IMR-90 (cell line): Measurements from ENCODE around the gene FITM1. TPM values are rescaled to one million over a fixed set of nuclear protein-coding genes. Genes with fewer than 3 reads are reported as not detected.

Experiments used
- ATAC-seq: fragments of 200-7000 bp; cut with Tn5 transposase; 2 replicates; pipeline ENCODE4 v1.9.1; 2020; ENCODE audit warnings: low read depth, mild to moderate bottlenecking, moderate library complexity
- BruUV-seq: library from RNA; stranded (reverse); fragments of 400-500 nt; replicated peaks from 2 replicates; lab custom pipeline; 2021; lab: Mats Ljungman, UMichigan
- CTCF ChIA-PET: fragments of 300-600 bp; formaldehyde crosslinking; extraction: SDS; loops from one replicate; lab custom pipeline; 2021; ENCODE audit warnings: antibody characterized with exemption; lab: Yijun Ruan, JAX
- POLR2A ChIA-PET: fragments of 300-600 bp; sonication (Branson Sonifier 250); formaldehyde crosslinking; loops from one replicate; lab custom pipeline; 2022; ENCODE audit warnings: antibody characterized with exemption; ENCODE audit not compliant: unreplicated experiment; lab: Charles Lee
- DNase-seq: peaks from one replicate; pipeline ENCODE4 v3.0.0; 2013
- H2AFZ ChIP-seq: replicated peaks from 2 replicates; pipeline ENCODE3; 2013; ENCODE audit warnings: low read length, mild to moderate bottlenecking; ENCODE audit not compliant: poor library complexity
- H2AK5ac ChIP-seq: 2 replicates; pipeline ENCODE4 v1.6.1; 2013; ENCODE audit warnings: low read depth, low read length, inconsistent platforms
- H2AK9ac ChIP-seq: replicated peaks from 2 replicates; pipeline ENCODE3; 2013; ENCODE audit warnings: mild to moderate bottlenecking, low read depth, low read length, moderate library complexity; ENCODE audit not compliant: poor library complexity
- H2BK120ac ChIP-seq: 2 replicates; pipeline ENCODE4 v1.6.1; 2013; ENCODE audit warnings: low read depth, low read length, inconsistent platforms
- H2BK15ac ChIP-seq: 3 replicates; pipeline ENCODE4 v1.6.1; 2013; ENCODE audit warnings: low read depth, low read length, inconsistent platforms
- H2BK20ac ChIP-seq: 2 replicates; pipeline ENCODE4 v1.6.1; 2013; ENCODE audit warnings: low read depth, mild to moderate bottlenecking, inconsistent platforms, low read length, moderate library complexity
- H2BK5ac ChIP-seq: 2 replicates; pipeline ENCODE4 v1.6.1; 2013; ENCODE audit warnings: mild to moderate bottlenecking, low read depth, low read length, inconsistent platforms; ENCODE audit not compliant: poor library complexity, severe bottlenecking
- H3K14ac ChIP-seq: replicated peaks from 2 replicates; pipeline ENCODE4 v1.6.1; 2013; ENCODE audit warnings: low read depth, low read length, inconsistent platforms
- H3K18ac ChIP-seq: 2 replicates; pipeline ENCODE4 v1.6.1; 2013; ENCODE audit warnings: low read depth, low read length, control low read depth
- H3K23ac ChIP-seq: 2 replicates; pipeline ENCODE4 v1.6.1; 2013; ENCODE audit warnings: low read depth, low read length, inconsistent platforms
- H3K27ac ChIP-seq: 2 replicates; pipeline ENCODE4 v1.5.1; 2013; ENCODE audit warnings: mild to moderate bottlenecking, control low read depth, low read length; ENCODE audit not compliant: insufficient read depth
- H3K27me3 ChIP-seq: 2 replicates; pipeline ENCODE4 v1.6.1; 2013; ENCODE audit warnings: low read length; ENCODE audit not compliant: control insufficient read depth, insufficient read depth
- H3K36me3 ChIP-seq: 2 replicates; pipeline ENCODE4 v1.6.1; 2013; ENCODE audit warnings: low read length, mixed read lengths; ENCODE audit not compliant: control insufficient read depth, insufficient read depth
- H3K4ac ChIP-seq: 2 replicates; pipeline ENCODE4 v1.6.1; 2013; ENCODE audit warnings: low read depth, low read length, inconsistent platforms
- H3K4me1 ChIP-seq: 2 replicates; pipeline ENCODE4 v1.6.1; 2013; ENCODE audit warnings: low read length, mixed read lengths; ENCODE audit not compliant: control insufficient read depth, insufficient read depth
- H3K4me2 ChIP-seq: 2 replicates; pipeline ENCODE4 v1.6.1; 2013; ENCODE audit warnings: low read depth, mild to moderate bottlenecking, control low read depth, low read length, moderate library complexity
- H3K4me3 ChIP-seq: 2 replicates; pipeline ENCODE4 v1.5.1; 2013; ENCODE audit warnings: low read depth, mild to moderate bottlenecking, control low read depth, low read length, moderate library complexity; ENCODE audit not compliant: insufficient read depth
- H3K56ac ChIP-seq: 2 replicates; pipeline ENCODE4 v1.6.1; 2013; ENCODE audit warnings: low read length, inconsistent platforms; ENCODE audit not compliant: insufficient read depth; ENCODE audit errors: extremely low read depth
- H3K79me1 ChIP-seq, 2 experiments: 2 replicates each; pipeline ENCODE4 v1.6.1; 2013; ENCODE audit warnings: low read length in 2 of 2, inconsistent platforms in 1 of 2, low read depth in 1 of 2
- H3K9ac ChIP-seq: 2 replicates; pipeline ENCODE4 v1.6.1; 2013; ENCODE audit warnings: low read depth, low read length, control low read depth
- H3K9me1 ChIP-seq: 2 replicates; pipeline ENCODE4 v1.6.1; 2013; ENCODE audit warnings: low read length, inconsistent platforms; ENCODE audit not compliant: insufficient read depth
- H3K9me3 ChIP-seq: 2 replicates; pipeline ENCODE4 v1.6.1; 2013; ENCODE audit warnings: low read length; ENCODE audit not compliant: control insufficient read depth, insufficient read depth
- H4K20me1 ChIP-seq: 2 replicates; pipeline ENCODE4 v1.6.1; 2013; ENCODE audit warnings: low read length, inconsistent platforms; ENCODE audit not compliant: insufficient read depth
- H4K5ac ChIP-seq: 2 replicates; pipeline ENCODE4 v1.6.1; 2013; ENCODE audit warnings: mild to moderate bottlenecking, low read depth, low read length, control low read depth
- H4K8ac ChIP-seq, 2 experiments: 2 replicates each; pipeline ENCODE4 v1.6.1; 2013; ENCODE audit warnings: low read depth in 2 of 2, low read length in 2 of 2, control low read depth in 1 of 2, inconsistent platforms in 1 of 2
- H4K91ac ChIP-seq: 2 replicates; pipeline ENCODE4 v1.6.1; 2013; ENCODE audit warnings: low read depth, low read length, inconsistent platforms; ENCODE audit not compliant: insufficient read depth
- CEBPB ChIP-seq: IDR thresholded peaks from 2 replicates; pipeline ENCODE4 v1.6.1; 2012; ENCODE audit warnings: low read depth, low read length, improper control_type of control experiment
- CHD1 ChIP-seq: IDR thresholded peaks from 2 replicates; pipeline ENCODE4 v1.6.1; 2012; ENCODE audit warnings: low read depth, low read length, improper control_type of control experiment
- FOS ChIP-seq: fragments of 150-350 bp; IDR thresholded peaks from 2 replicates; pipeline ENCODE4 v1.6.1; 2016; ENCODE audit warnings: low read depth, low read length
- MAZ ChIP-seq: IDR thresholded peaks from 2 replicates; pipeline ENCODE4 v1.6.1; 2012; ENCODE audit warnings: low read depth, mild to moderate bottlenecking, low read length, improper control_type of control experiment, moderate library complexity, borderline replicate concordance
- RCOR1 ChIP-seq: IDR thresholded peaks from 2 replicates; pipeline ENCODE4 v1.6.1; 2012; ENCODE audit warnings: mild to moderate bottlenecking, low read length, improper control_type of control experiment; ENCODE audit not compliant: insufficient replicate concordance
- SMC3 ChIP-seq: fragments of 150-350 bp; IDR thresholded peaks from 2 replicates; pipeline ENCODE4 v1.6.1; 2016; ENCODE audit warnings: low read depth, mild to moderate bottlenecking, antibody characterized with exemption, low read length, moderate library complexity
- WGBS, 2 experiments: methylation state at CpG; one replicate each; pipeline versions ENCODE4 v1.1.5 to v1.1.7; 2013; ENCODE audit warnings: missing lambda C conversion rate in 2 of 2; ENCODE audit not compliant: insufficient read length in 1 of 2; ENCODE audit errors: extremely low coverage in 2 of 2; 5-methylcytosine and 5-hydroxymethylcytosine counted together
- dilution Hi-C: fragments of 300-500 bp; cut with HindIII; formaldehyde crosslinking; loops from one replicate; pipeline ENCODE4 v1.14.3; 2018; ENCODE audit warnings: low sequenced_read_pairs; ENCODE audit not compliant: unreplicated experiment
- in situ Hi-C: fragments of 300-500 bp; cut with MboI; formaldehyde crosslinking; loops from 3 replicates; pipeline ENCODE4 v1.14.3; 2019; ENCODE audit warnings: low sequenced_read_pairs, inconsistent platforms, mixed read lengths
- intact Hi-C: fragments of 100-400 bp; cut with micrococcal nuclease; formaldehyde crosslinking; loops from 2 replicates; pipeline ENCODE4 v1.10.0; 2022
- polyA plus RNA-seq, 3 experiments: library from polyadenylated mRNA; depleted of rRNA; stranded (reverse); fragments of >200 nt; gene quantifications; 2 replicates each; pipeline ENCODE4 v1.2.3, GENCODE V29; 2012; ENCODE audit warnings: low replicate concordance in 1 of 3
- total RNA-seq: library from RNA; depleted of rRNA; stranded (reverse); fragments of >200 nt; gene quantifications from 2 replicates; pipeline ENCODE4 v1.2.3, GENCODE V29; 2012
- TF ChIP-seq, protein P1 (sequence below): fragments of 150-350 bp; IDR thresholded peaks from 2 replicates; pipeline ENCODE4 v1.6.1; 2017; ENCODE audit warnings: mild to moderate bottlenecking, antibody characterized with exemption, low read length, low read depth
- TF ChIP-seq, protein P2 (sequence below): fragments of 150-350 bp; IDR thresholded peaks from 2 replicates; pipeline ENCODE4 v1.6.1; 2016; ENCODE audit warnings: low read depth, mild to moderate bottlenecking, low read length, moderate library complexity, borderline replicate concordance

FITM1 gene
- total and polyA plus RNA-seq, 2 of the 4 experiments (the other 2 are of a cell fraction): not detected

DNA sequence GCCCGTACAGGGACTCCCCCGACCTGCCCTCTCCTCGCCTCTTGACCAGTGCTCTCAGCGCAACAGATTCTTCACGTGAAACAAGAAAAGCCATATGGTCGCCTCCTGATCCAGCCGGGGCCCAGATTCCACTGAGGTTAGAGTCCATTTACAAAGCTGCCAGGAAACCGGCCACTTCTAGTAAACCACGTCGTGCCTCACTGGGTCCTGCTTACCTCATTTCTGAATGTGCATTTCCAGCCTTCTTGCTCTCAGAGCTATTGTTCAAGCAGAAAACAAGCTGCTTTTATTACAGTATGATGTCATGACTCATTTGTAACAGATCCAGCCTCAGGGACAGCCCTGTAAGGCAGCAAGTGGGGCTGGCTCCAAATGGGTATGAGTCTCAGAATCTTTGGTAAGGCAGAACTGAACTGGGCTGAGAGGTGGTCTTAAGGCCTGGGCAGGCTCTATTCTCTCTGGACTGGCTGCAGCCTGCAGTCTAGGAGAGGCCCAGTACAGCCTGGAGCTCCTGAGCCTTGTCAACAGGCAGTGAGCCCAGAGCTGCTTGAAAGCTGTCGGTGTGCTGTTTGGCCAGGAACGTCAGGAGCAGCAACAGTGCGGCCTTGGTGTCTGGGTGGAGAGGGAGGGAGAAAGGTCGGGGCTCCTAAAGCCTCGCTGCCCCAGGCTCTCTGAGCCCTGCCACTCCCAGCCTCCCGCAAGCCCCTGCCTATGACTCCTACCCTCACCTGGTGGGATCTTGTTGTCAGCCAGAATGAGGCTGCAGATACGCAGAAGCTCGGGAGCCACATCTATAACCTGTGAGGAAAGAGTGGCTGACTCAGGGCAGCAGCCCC, 49.7 kb downstream of the FITM1 start (continued):
- TF ChIP-seq, protein P1, sequence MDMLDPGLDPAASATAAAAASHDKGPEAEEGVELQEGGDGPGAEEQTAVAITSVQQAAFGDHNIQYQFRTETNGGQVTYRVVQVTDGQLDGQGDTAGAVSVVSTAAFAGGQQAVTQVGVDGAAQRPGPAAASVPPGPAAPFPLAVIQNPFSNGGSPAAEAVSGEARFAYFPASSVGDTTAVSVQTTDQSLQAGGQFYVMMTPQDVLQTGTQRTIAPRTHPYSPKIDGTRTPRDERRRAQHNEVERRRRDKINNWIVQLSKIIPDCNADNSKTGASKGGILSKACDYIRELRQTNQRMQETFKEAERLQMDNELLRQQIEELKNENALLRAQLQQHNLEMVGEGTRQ: no peak

DNA sequence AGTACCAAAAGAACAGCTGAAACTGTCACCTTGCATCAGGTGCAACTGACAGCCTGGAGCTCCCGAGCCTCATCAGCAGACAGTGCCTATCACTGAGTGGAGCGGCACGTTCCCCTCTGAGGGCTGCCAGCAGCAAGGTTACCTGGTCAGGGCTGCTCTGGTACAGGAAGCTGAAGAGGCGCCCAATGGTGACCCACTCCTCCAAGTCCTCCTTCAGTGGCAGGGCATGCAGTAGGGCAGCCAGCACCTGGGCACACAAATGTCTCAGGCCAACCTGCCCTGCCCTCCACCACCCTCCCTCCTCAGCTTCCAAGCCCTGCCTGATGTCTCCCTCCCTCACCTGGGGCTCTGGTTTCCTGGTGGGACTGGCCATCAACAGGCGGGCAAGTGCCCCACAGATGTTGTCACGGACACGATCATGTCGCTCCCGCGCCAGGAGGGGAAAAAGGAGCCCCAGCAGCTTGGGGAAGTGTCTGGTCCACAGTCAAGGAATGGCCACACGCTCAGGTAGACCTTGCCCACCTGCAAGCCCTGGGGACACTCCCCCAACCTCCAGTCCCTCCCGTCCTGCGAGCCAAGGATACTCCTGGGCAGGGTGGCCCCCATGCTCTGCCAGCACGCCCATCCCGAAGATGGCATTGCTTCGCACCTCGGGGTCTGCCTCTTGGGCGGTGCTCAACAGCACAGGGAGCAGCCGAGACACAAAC, 51.1 kb downstream of the FITM1 start:
- CTCF ChIA-PET: no interaction called here
- H3K36me3 ChIP-seq: peaks cover 86% of the 10 kb centered on the region
- TF ChIP-seq MAZ: no peak
- TF ChIP-seq, protein P1: no peak
- TF ChIP-seq, protein P2, sequence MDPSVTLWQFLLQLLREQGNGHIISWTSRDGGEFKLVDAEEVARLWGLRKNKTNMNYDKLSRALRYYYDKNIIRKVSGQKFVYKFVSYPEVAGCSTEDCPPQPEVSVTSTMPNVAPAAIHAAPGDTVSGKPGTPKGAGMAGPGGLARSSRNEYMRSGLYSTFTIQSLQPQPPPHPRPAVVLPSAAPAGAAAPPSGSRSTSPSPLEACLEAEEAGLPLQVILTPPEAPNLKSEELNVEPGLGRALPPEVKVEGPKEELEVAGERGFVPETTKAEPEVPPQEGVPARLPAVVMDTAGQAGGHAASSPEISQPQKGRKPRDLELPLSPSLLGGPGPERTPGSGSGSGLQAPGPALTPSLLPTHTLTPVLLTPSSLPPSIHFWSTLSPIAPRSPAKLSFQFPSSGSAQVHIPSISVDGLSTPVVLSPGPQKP: no peak
- TF ChIP-seq RCOR1: no peak
- no peak for TF ChIP-seq FOS
- TF ChIP-seq SMC3: no peak
- no peak for TF ChIP-seq CEBPB
- TF ChIP-seq CHD1: no peak

More for the DNA sequence above, 51.1 kb downstream of the FITM1 start:
- Histone ChIP-seq H4K91ac (no peak overlapping the region), H3K27me3 (no peaks in the 10 kb centered on the region), H2AK5ac (no peak overlapping the region), H2AK9ac (peak overlapping the region; percentile 28), H3K4me1 (peaks cover 2% of the 10 kb centered on the region; the same call in 1 of the 2 replicates), H3K4me3 (no peak overlapping the region), H3K27ac (no peak overlapping the region), H4K5ac (no peak overlapping the region), H3K23ac (no peak overlapping the region), H3K9me1 (no peaks in the 10 kb centered on the region; the same call in 1 of the 2 replicates), H3K56ac (no peak overlapping the region), H3K14ac (no peak overlapping the region), H3K9me3 (no peaks in the 10 kb centered on the region), H4K8ac (no peak overlapping the region), H3K79me1 (peaks cover 0 to 18% of the 10 kb centered on the region in 2 experiments; a peak in 3 of 4 replicates), H4K20me1 (no peaks in the 10 kb centered on the region), H2BK120ac (no peak overlapping the region), H2BK15ac (no peak overlapping the region), H2BK5ac (no peak overlapping the region), H2BK20ac (no peak overlapping the region), H3K4ac (no peak overlapping the region), H2AFZ (peak overlapping the region; percentile 1), H3K4me2 (no peak overlapping the region), H3K18ac (no peak overlapping the region), H3K9ac (no peak overlapping the region)
- no TSS peak for BruUV-seq
- in situ Hi-C loops (no loop called here), intact Hi-C loops (no loop called here), dilution Hi-C loops (no loop called here)
- DNase-seq: no peak
- ATAC-seq: no peak
- POLR2A ChIA-PET: no interaction called here
- WGBS, 2 experiments: 99% methylated on average over 7 of the region's 19 CpGs; no CpG with 5 or more reads in 1 of the 2 experiments
